Measurements from ENCODE around the gene BATF3. TPM values are rescaled to one million over a fixed set of nuclear protein-coding genes. Genes with fewer than 3 reads are reported as not detected.

The BATF3 gene
- total RNA-seq, result 2.6 TPM
- 1 to 10 TPM; 1.6 to 4.4 (median 2.9) TPM for polyA plus RNA-seq

GRCh38 chr1:212699625-212700222, at the start of gene BATF3:
BATF3 (minus strand) TSS chr1:212699840; CDS start chr1:212699762, 78 bp downstream.
- Histone ChIP-seq H3K36me3 (ENCODE audit: control insufficient read depth, insufficient read depth, low read length) (no peaks in the 10 kb centered on the region), H3K27ac (ENCODE audit: insufficient read depth, low read length, poor library complexity, severe bottlenecking) (peak within 1 kb of the TSS; percentile 66), H3K4me1 (ENCODE audit: control insufficient read depth, insufficient read depth, low read length, poor library complexity, severe bottlenecking) (peaks cover 31% of the 10 kb centered on the region), H3K9me3 (ENCODE audit: control insufficient read depth in 2 of 2, low read length in 2 of 2) (no peaks in the 10 kb centered on the region), H3K27me3 (ENCODE audit: control insufficient read depth, insufficient read depth, low read length) (peaks cover 3% of the 10 kb centered on the region), H3K4me3 (ENCODE audit: low read depth, low read length) (peak within 1 kb of the TSS; percentile 74)
- ATAC-seq (ENCODE audit: low read depth in 2 of 2) (peak; percentile 38 to 51), DNase-seq (peak in 2 of 3 donors; percentile 18 to 50)
- Mint-ChIP-seq H3K9me3 (peaks cover 0 to 3% (median 0%) of the 10 kb centered on the region in 7 donors), H3K36me3 (no peaks in the 10 kb centered on the region), H3K27ac (peak within 1 kb of the TSS; percentile 63 to 94 (median 77)), H3K4me1 (peaks cover 21 to 62% (median 38%) of the 10 kb centered on the region in 4 donors), H3K27me3 (peaks cover 11% of the 10 kb centered on the region), H3K4me3 (peak within 1 kb of the TSS; percentile 82 to 93 (median 88))

GRCh38 chr1:212746546-212746945, 46.9 kb upstream of the BATF3 start:
- Histone ChIP-seq H3K27ac (ENCODE audit: insufficient read depth, low read length, poor library complexity, severe bottlenecking) (no peak overlapping the region), H3K4me3 (ENCODE audit: low read depth, low read length) (no peak overlapping the region), H3K36me3 (ENCODE audit: control insufficient read depth, insufficient read depth, low read length) (no peaks in the 10 kb centered on the region), H3K27me3 (ENCODE audit: control insufficient read depth, insufficient read depth, low read length) (no peaks in the 10 kb centered on the region), H3K9me3 (ENCODE audit: control insufficient read depth in 2 of 2, low read length in 2 of 2) (no peaks in the 10 kb centered on the region), H3K4me1 (ENCODE audit: control insufficient read depth, insufficient read depth, low read length, poor library complexity, severe bottlenecking) (peaks cover 18% of the 10 kb centered on the region)
- Mint-ChIP-seq H3K36me3 (peaks cover 29% of the 10 kb centered on the region), H3K4me3 (no peak overlapping the region), H3K27me3 (no peaks in the 10 kb centered on the region), H3K27ac (peak overlapping the region in 1 of 3 donors; percentile 56), H3K9me3 (no peaks in the 10 kb centered on the region), H3K4me1 (peaks cover 25 to 37% (median 32%) of the 10 kb centered on the region in 4 donors)
- ATAC-seq (ENCODE audit: low read depth in 2 of 2) (no peak), DNase-seq (no peak)

GRCh38 chr1:212745303-212745702, 45.7 kb upstream of the BATF3 start:
- Histone ChIP-seq H3K27ac (ENCODE audit: insufficient read depth, low read length, poor library complexity, severe bottlenecking) (no peak overlapping the region), H3K4me3 (ENCODE audit: low read depth, low read length) (no peak overlapping the region), H3K9me3 (ENCODE audit: control insufficient read depth in 2 of 2, low read length in 2 of 2) (no peaks in the 10 kb centered on the region), H3K4me1 (ENCODE audit: control insufficient read depth, insufficient read depth, low read length, poor library complexity, severe bottlenecking) (peaks cover 17% of the 10 kb centered on the region), H3K36me3 (ENCODE audit: control insufficient read depth, insufficient read depth, low read length) (peaks cover 3% of the 10 kb centered on the region), H3K27me3 (ENCODE audit: control insufficient read depth, insufficient read depth, low read length) (no peaks in the 10 kb centered on the region)
- no peaks in the 10 kb centered on the region for H3K27me3 Mint-ChIP-seq
- H3K4me3 Mint-ChIP-seq, result no peak overlapping the region
- H3K27ac Mint-ChIP-seq, result no peak overlapping the region
- peaks cover 34% of the 10 kb centered on the region for H3K36me3 Mint-ChIP-seq
- H3K4me1 Mint-ChIP-seq, result peaks cover 18 to 29% (median 28%) of the 10 kb centered on the region in 4 donors
- DNase-seq (no peak), ATAC-seq (ENCODE audit: low read depth in 2 of 2) (no peak)
- no peaks in the 10 kb centered on the region for H3K9me3 Mint-ChIP-seq

- H3K4me1 Mint-ChIP-seq, result peaks cover 19 to 23% (median 21%) of the 10 kb centered on the region in 4 donors
- H3K9me3 Mint-ChIP-seq, result peaks cover 0 to 2% (median 0%) of the 10 kb centered on the region in 7 donors
- H3K36me3 Mint-ChIP-seq, result peaks cover 38% of the 10 kb centered on the region
- Histone ChIP-seq H3K4me3 (ENCODE audit: low read depth, low read length) (peak overlapping the region; percentile 14), H3K9me3 (ENCODE audit: control insufficient read depth in 2 of 2, low read length in 2 of 2) (no peaks in the 10 kb centered on the region), H3K4me1 (ENCODE audit: control insufficient read depth, insufficient read depth, low read length, poor library complexity, severe bottlenecking) (peaks cover 9% of the 10 kb centered on the region), H3K27me3 (ENCODE audit: control insufficient read depth, insufficient read depth, low read length) (no peaks in the 10 kb centered on the region), H3K27ac (ENCODE audit: insufficient read depth, low read length, poor library complexity, severe bottlenecking) (no peak overlapping the region), H3K36me3 (ENCODE audit: control insufficient read depth, insufficient read depth, low read length) (peaks cover 8% of the 10 kb centered on the region)
- ATAC-seq (ENCODE audit: low read depth in 2 of 2) (no peak), DNase-seq (peak in 1 of 3 donors; percentile 19)
- H3K27me3 Mint-ChIP-seq, result no peaks in the 10 kb centered on the region
- H3K27ac Mint-ChIP-seq, result peak overlapping the region; percentile 13 to 48 (median 38)
- H3K4me3 Mint-ChIP-seq, result no peak overlapping the region
These were observed 44.3 kb upstream of the BATF3 start for GRCh38 chr1:212743901-212744475.

GRCh38 chr1:212738330-212738729, 38.7 kb upstream of the BATF3 start:
- no peak overlapping the region for H3K4me3 ChIP-seq (ENCODE audit: low read depth, low read length)
- H3K4me1 ChIP-seq (ENCODE audit: control insufficient read depth, insufficient read depth, low read length, poor library complexity, severe bottlenecking), result no peaks in the 10 kb centered on the region
- no peaks in the 10 kb centered on the region for H3K9me3 ChIP-seq (ENCODE audit: control insufficient read depth in 2 of 2, low read length in 2 of 2)
- no peak overlapping the region for H3K4me3 Mint-ChIP-seq
- peaks cover 38% of the 10 kb centered on the region for H3K36me3 Mint-ChIP-seq
- no peaks in the 10 kb centered on the region for H3K27me3 ChIP-seq (ENCODE audit: control insufficient read depth, insufficient read depth, low read length)
- peaks cover 16% of the 10 kb centered on the region for H3K36me3 ChIP-seq (ENCODE audit: control insufficient read depth, insufficient read depth, low read length)
- peak overlapping the region in 2 of 3 donors; percentile 30 to 60 for H3K27ac Mint-ChIP-seq
- peaks cover 0 to 2% (median 0%) of the 10 kb centered on the region in 7 donors for H3K9me3 Mint-ChIP-seq
- no peaks in the 10 kb centered on the region for H3K27me3 Mint-ChIP-seq
- peaks cover 10 to 19% (median 15%) of the 10 kb centered on the region in 4 donors for H3K4me1 Mint-ChIP-seq
- H3K27ac ChIP-seq (ENCODE audit: insufficient read depth, low read length, poor library complexity, severe bottlenecking), result no peak overlapping the region
- peak in 1 of 3 donors; percentile 49 for DNase-seq
- no peak for ATAC-seq (ENCODE audit: low read depth in 2 of 2)

- Mint-ChIP-seq H3K4me3 (no peak overlapping the region), H3K9me3 (peaks cover 0 to 2% (median 0%) of the 10 kb centered on the region in 7 donors), H3K4me1 (peaks cover 9 to 19% (median 13%) of the 10 kb centered on the region in 4 donors), H3K36me3 (peaks cover 39% of the 10 kb centered on the region), H3K27ac (no peak overlapping the region), H3K27me3 (no peaks in the 10 kb centered on the region)
- Histone ChIP-seq H3K27me3 (ENCODE audit: control insufficient read depth, insufficient read depth, low read length) (no peaks in the 10 kb centered on the region), H3K27ac (ENCODE audit: insufficient read depth, low read length, poor library complexity, severe bottlenecking) (no peak overlapping the region), H3K9me3 (ENCODE audit: control insufficient read depth in 2 of 2, low read length in 2 of 2) (no peaks in the 10 kb centered on the region), H3K4me1 (ENCODE audit: control insufficient read depth, insufficient read depth, low read length, poor library complexity, severe bottlenecking) (no peaks in the 10 kb centered on the region), H3K36me3 (ENCODE audit: control insufficient read depth, insufficient read depth, low read length) (peaks cover 16% of the 10 kb centered on the region), H3K4me3 (ENCODE audit: low read depth, low read length) (no peak overlapping the region)
- ATAC-seq (ENCODE audit: low read depth in 2 of 2), result no peak
- no peak for DNase-seq
These were observed 37.9 kb upstream of the BATF3 start for GRCh38 chr1:212737559-212737958.

GRCh38 chr1:212733109-212733508, 33.5 kb upstream of the BATF3 start:
- H3K4me1 ChIP-seq (ENCODE audit: control insufficient read depth, insufficient read depth, low read length, poor library complexity, severe bottlenecking), result no peaks in the 10 kb centered on the region
- no peaks in the 10 kb centered on the region for H3K27me3 ChIP-seq (ENCODE audit: control insufficient read depth, insufficient read depth, low read length)
- Mint-ChIP-seq H3K4me3 (no peak overlapping the region), H3K27me3 (no peaks in the 10 kb centered on the region), H3K36me3 (peaks cover 20% of the 10 kb centered on the region), H3K4me1 (peaks cover under 1 to 6% (median 2%) of the 10 kb centered on the region in 4 donors), H3K27ac (no peak overlapping the region), H3K9me3 (no peaks in the 10 kb centered on the region)
- H3K4me3 ChIP-seq (ENCODE audit: low read depth, low read length), result no peak overlapping the region
- no peak overlapping the region for H3K27ac ChIP-seq (ENCODE audit: insufficient read depth, low read length, poor library complexity, severe bottlenecking)
- H3K36me3 ChIP-seq (ENCODE audit: control insufficient read depth, insufficient read depth, low read length), result peaks cover 8% of the 10 kb centered on the region
- ATAC-seq (ENCODE audit: low read depth in 2 of 2), result no peak
- no peaks in the 10 kb centered on the region for H3K9me3 ChIP-seq (ENCODE audit: control insufficient read depth in 2 of 2, low read length in 2 of 2)
- DNase-seq, result no peak
